CD4-positive, alpha-beta T cell (primary cell): Measurements from ENCODE around the gene ZBTB40. TPM values are rescaled to one million over a fixed set of nuclear protein-coding genes. Genes with fewer than 3 reads are reported as not detected.

Experiments
- ATAC-seq: fragments of 200-7000 bp; cut with Tn5 transposase; one replicate; pipeline ENCODE4 v1.10.0; 2022; ENCODE audit warnings: mild to moderate bottlenecking; ENCODE audit not compliant: poor library complexity
- CTCF ChIA-PET: fragments of 350-600 bp; sonication (Branson Sonifier 250); formaldehyde crosslinking; loops from one replicate; lab custom pipeline; 2021; ENCODE audit warnings: antibody characterized with exemption, inconsistent platforms; lab: Charles Lee
- POLR2A ChIA-PET: fragments of 350-600 bp; sonication (Branson Sonifier 250); formaldehyde crosslinking; loops from one replicate; lab custom pipeline; 2021; ENCODE audit warnings: antibody characterized with exemption, inconsistent platforms; lab: Charles Lee
- DNase-seq, 14 experiments: peaks; one replicate each; pipeline ENCODE4 v3.0.0-alpha.2; 2013 to 2020; ENCODE audit warnings: mixed read lengths in 2 of 14
- H3K27ac ChIP-seq, 2 donors: one replicate each; pipeline versions ENCODE4 v1.5.1 to v1.7.0; 2013; ENCODE audit warnings: low read length in 2 of 2, low read depth in 1 of 2, mild to moderate bottlenecking in 1 of 2
- H3K27me3 ChIP-seq, 2 experiments: 1 replicate in 1 of 2; 2 replicates in 1 of 2; pipeline versions ENCODE4 v1.6.1 to v1.7.0; 2013; ENCODE audit warnings: low read length in 2 of 2, control low read depth in 1 of 2, mild to moderate bottlenecking in 1 of 2, moderate library complexity in 1 of 2; ENCODE audit not compliant: insufficient read depth in 2 of 2, control insufficient read depth in 1 of 2
- H3K36me3 ChIP-seq: one replicate; pipeline ENCODE4 v1.6.1; 2013; ENCODE audit warnings: low read length, control low read depth; ENCODE audit not compliant: insufficient read depth
- H3K4me1 ChIP-seq: one replicate; pipeline ENCODE4 v1.6.1; 2013; ENCODE audit warnings: low read length, control low read depth; ENCODE audit not compliant: insufficient read depth
- H3K4me3 ChIP-seq: one replicate; pipeline ENCODE4 v1.5.1; 2013; ENCODE audit warnings: mild to moderate bottlenecking, low read length, moderate library complexity
- H3K9me3 ChIP-seq, 2 experiments: 1 replicate in 1 of 2; 2 replicates in 1 of 2; pipeline versions ENCODE4 v1.6.1 to v1.7.0; 2013; ENCODE audit warnings: low read length in 2 of 2, mild to moderate bottlenecking in 2 of 2, control low read depth in 1 of 2, moderate library complexity in 1 of 2; ENCODE audit not compliant: control insufficient read depth in 1 of 2, insufficient read depth in 1 of 2
- H3K27ac Mint-ChIP-seq: one replicate; pipeline ENCODE4 v1.8.0; 2020; ENCODE audit warnings: mixed read lengths
- H3K27me3 Mint-ChIP-seq: one replicate; pipeline ENCODE4 v1.8.0; 2021; ENCODE audit warnings: mixed read lengths
- H3K36me3 Mint-ChIP-seq: one replicate; pipeline ENCODE4 v1.8.0; 2021; ENCODE audit warnings: low read depth, mixed read lengths
- H3K4me1 Mint-ChIP-seq: one replicate; pipeline ENCODE4 v1.8.0; 2021; ENCODE audit warnings: low read depth, mixed read lengths
- H3K4me3 Mint-ChIP-seq: one replicate; pipeline ENCODE4 v1.8.0; 2020; ENCODE audit warnings: mild to moderate bottlenecking, mixed read lengths
- H3K9me3 Mint-ChIP-seq: one replicate; pipeline ENCODE4 v1.8.0; 2020; ENCODE audit warnings: mixed read lengths
- CTCF ChIP-seq: fragments of 200-600 bp; IDR thresholded peaks from one replicate; pipeline ENCODE4 v1.8.0; 2022; ENCODE audit warnings: antibody characterized with exemption, mild to moderate bottlenecking
- intact Hi-C, 2 experiments: fragments of 100-400 bp; cut with DNase I in 1 of 2; cut with micrococcal nuclease in 1 of 2; formaldehyde crosslinking; loops; one replicate each; pipeline versions ENCODE4 v1.15.1 to v1.9.0; 2023 to 2025; cut with DNase I, micrococcal nuclease
- total RNA-seq, 174 experiments: library from RNA in 2 of 174; stranded (reverse) in 2 of 174; gene quantifications; one replicate each; pipeline ENCODE4 v1.2.3 and lab custom pipeline; 2021 to 2026

The ZBTB40 gene
- total RNA-seq, 2 experiments from 2014 or later, result 28.4 to 30.6 TPM

- no peak overlapping the region for H3K4me3 Mint-ChIP-seq
- no peaks in the 10 kb centered on the region for H3K4me1 Mint-ChIP-seq
- DNase-seq (no peak), ATAC-seq (no peak)
- ChIA-PET CTCF (no interaction called here), POLR2A (no interaction called here)
- intact Hi-C loops, result no loop called here
- Histone ChIP-seq H3K4me3 (no peak overlapping the region), H3K27ac (no peak overlapping the region), H3K36me3 (peaks cover 88% of the 10 kb centered on the region), H3K4me1 (no peaks in the 10 kb centered on the region), H3K9me3 (no peaks in the 10 kb centered on the region), H3K27me3 (no peaks in the 10 kb centered on the region)
- H3K36me3 Mint-ChIP-seq, result peaks cover 97% of the 10 kb centered on the region
- no peak overlapping the region for H3K27ac Mint-ChIP-seq
- H3K27me3 Mint-ChIP-seq, result no peaks in the 10 kb centered on the region
- TF ChIP-seq CTCF, result no peak
- H3K9me3 Mint-ChIP-seq, result no peaks in the 10 kb centered on the region
Measured at GRCh38 chr1:22520871-22521270, 69.2 kb downstream of the ZBTB40 start.

GRCh38 chr1:22521692-22522091, 70.0 kb downstream of the ZBTB40 start:
- H3K4me1 ChIP-seq, result no peaks in the 10 kb centered on the region
- H3K36me3 ChIP-seq, result peaks cover 91% of the 10 kb centered on the region
- H3K4me1 Mint-ChIP-seq, result no peaks in the 10 kb centered on the region
- ChIA-PET POLR2A (no interaction called here), CTCF (no interaction called here)
- DNase-seq (no peak), ATAC-seq (no peak)
- no peak overlapping the region for H3K4me3 Mint-ChIP-seq
- intact Hi-C loops, result no loop called here
- no peak for TF ChIP-seq CTCF
- H3K27me3 ChIP-seq, result no peaks in the 10 kb centered on the region
- no peak overlapping the region for H3K27ac Mint-ChIP-seq
- H3K27me3 Mint-ChIP-seq, result no peaks in the 10 kb centered on the region
- H3K9me3 Mint-ChIP-seq, result no peaks in the 10 kb centered on the region
- H3K4me3 ChIP-seq, result no peak overlapping the region
- H3K36me3 Mint-ChIP-seq, result peaks cover 97% of the 10 kb centered on the region
- no peaks in the 10 kb centered on the region for H3K9me3 ChIP-seq
- H3K27ac ChIP-seq, result no peak overlapping the region

- no peak for TF ChIP-seq CTCF
- Histone ChIP-seq H3K9me3 (no peaks in the 10 kb centered on the region), H3K4me1 (no peaks in the 10 kb centered on the region), H3K36me3 (peaks cover 89% of the 10 kb centered on the region), H3K27ac (no peak overlapping the region), H3K27me3 (no peaks in the 10 kb centered on the region), H3K4me3 (no peak overlapping the region)
- H3K9me3 Mint-ChIP-seq, result no peaks in the 10 kb centered on the region
- no peak overlapping the region for H3K27ac Mint-ChIP-seq
- ATAC-seq (no peak), DNase-seq (no peak)
- ChIA-PET POLR2A (no interaction called here), CTCF (no interaction called here)
- H3K36me3 Mint-ChIP-seq, result peaks cover 97% of the 10 kb centered on the region
- no peaks in the 10 kb centered on the region for H3K4me1 Mint-ChIP-seq
- H3K27me3 Mint-ChIP-seq, result no peaks in the 10 kb centered on the region
- intact Hi-C loops, result no loop called here
- H3K4me3 Mint-ChIP-seq, result no peak overlapping the region
Measured at GRCh38 chr1:22522221-22522743, 70.6 kb downstream of the ZBTB40 start.
